CD4-positive, alpha-beta T cell treated with Interferon alpha-2 for 1 hour (primary cell): ENCODE data around the gene STAT3.
"Not testable (repeated sequence)": the region's sequence is repeated elsewhere in the genome, so short reads cannot be mapped to it uniquely, and the experiment has no call there.

Experiments
- DNase-seq, 2 donors: peaks; one replicate each; pipeline ENCODE4 v3.0.0-alpha.2; 2020 to 2022

The STAT3 gene

DNA sequence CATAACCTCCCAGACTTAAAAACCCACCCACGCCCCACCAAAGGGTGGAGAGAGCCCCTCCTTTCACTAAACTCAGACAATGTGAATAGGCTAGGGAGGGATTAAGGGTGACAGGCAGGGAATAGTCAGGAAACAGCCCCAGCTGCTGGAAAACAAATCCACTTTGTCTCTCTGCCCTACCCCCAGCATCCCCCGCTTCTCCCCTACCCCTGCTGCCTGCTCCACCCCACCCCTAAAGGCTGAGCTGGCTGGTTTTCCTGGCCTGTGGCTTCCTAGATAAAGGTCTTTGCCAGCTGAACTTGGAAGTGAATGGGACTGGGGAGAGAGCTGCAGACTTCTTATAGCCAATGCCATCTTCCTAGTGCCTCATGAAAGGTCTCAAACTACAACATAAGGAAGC lies 19.8 kb upstream of the STAT3 start:
- DNase-seq: no peak

GRCh38 chr17:42407289-42407836 lies 19.1 kb upstream of the STAT3 start:
- peak; percentile 69 to 78 for DNase-seq

DNA sequence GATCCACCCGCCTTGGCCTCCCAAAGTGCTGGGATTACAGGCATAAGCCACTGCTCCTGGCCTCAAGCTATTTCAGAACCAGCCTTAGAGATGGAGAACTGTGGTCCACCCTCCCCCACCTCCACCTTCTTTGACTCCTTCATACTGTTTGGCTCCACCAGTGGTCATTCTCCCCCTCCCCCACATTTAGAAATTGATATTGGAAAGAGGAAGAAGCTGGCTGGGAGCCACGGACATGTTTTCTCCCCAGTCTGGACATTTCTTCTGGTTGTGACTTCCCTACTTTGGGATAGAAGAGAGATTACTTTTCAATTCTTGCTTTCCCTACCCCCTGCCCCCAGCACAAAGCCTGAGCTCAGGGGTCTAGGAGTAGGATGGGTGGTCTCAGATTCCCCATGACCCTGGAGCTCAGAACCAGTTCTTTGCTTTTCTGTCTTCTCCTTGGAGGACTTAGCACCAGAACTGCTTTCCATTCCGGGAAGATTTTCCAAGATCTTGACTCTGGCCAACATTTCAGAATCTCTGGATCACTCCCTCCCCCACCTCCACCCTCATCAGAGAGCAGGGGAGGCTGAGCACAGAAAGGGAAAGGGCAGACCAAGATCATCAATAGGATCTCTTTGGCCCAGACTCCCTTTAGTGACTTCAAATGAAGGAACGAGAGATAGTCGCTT lies 18.5 kb upstream of the STAT3 start:
- no peak for DNase-seq

GRCh38 chr17:42405963-42406495 lies 17.8 kb upstream of the STAT3 start:
- DNase-seq: peak; percentile 80 to 88

GRCh38 chr17:42405076-42405475 lies 16.8 kb upstream of the STAT3 start:
- DNase-seq: no peak

DNA sequence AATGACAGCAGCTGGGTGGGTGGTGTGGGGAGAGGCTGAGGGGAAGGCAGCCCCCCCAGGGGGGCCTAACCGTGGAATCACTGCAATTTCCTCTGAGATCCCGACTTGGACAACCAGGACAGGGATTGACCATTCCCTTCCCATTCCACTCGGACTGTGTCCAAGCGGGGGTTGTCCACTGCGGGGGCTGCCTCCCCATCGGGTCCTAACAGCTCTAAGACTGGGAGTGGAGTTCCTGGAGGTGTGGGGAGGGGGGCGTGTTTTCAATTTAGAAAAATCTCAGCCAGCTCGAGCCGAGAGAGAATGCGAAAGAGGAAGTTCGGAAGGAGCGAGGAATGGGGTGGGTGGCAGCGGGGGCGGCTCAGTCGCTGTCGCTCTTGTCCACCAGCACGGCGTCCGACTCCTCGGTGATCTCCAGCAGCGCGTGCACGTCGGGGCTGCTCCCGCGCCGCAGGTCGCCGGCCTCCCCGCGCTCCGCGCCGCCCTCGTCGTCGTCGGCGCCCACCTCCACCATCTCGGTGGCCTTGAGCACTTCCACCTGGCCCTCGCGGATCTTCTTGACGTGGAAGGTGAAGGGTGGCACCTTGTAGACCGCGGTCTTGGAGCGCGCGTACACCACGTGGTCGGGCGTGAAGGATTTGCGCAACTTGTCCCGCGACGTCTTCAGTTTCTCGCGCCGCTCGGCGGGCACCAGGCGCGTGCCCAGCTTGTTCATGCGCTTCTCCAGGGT lies 16.2 kb upstream of the STAT3 start:
- DNase-seq: no peak

GRCh38 chr17:42403150-42403549 lies 14.9 kb upstream of the STAT3 start:
- DNase-seq: peak; percentile 14 to 56

- no peak for DNase-seq
Observed at GRCh38 chr17:42402117-42402516, 13.9 kb upstream of the STAT3 start.

DNA sequence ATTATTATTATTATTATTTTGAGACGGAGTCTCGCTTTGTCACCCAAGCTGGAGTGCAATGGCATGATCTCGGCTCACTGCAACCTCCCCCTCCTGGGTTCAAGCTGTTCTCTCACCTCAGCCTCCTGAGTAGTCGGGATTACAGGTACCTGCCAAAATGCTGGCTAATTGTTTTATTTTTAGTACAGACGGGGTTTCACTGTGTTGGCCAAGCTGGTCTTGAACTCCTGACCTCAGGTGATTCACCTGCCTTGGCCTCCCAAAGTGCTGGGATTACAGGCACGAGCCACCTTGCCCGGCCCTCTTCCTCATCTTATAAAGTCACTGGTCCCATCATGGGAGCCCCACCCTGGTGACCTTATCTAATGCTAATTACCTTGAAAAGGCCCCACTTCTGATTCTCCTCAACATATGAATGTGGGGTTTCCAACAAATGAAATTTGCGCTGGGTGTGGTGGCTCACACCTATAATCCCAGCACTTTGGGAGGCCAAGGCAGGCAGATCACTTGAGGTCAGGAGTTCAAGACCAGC lies 12.7 kb upstream of the STAT3 start:
- DNase-seq: not testable (repeated sequence)

DNA sequence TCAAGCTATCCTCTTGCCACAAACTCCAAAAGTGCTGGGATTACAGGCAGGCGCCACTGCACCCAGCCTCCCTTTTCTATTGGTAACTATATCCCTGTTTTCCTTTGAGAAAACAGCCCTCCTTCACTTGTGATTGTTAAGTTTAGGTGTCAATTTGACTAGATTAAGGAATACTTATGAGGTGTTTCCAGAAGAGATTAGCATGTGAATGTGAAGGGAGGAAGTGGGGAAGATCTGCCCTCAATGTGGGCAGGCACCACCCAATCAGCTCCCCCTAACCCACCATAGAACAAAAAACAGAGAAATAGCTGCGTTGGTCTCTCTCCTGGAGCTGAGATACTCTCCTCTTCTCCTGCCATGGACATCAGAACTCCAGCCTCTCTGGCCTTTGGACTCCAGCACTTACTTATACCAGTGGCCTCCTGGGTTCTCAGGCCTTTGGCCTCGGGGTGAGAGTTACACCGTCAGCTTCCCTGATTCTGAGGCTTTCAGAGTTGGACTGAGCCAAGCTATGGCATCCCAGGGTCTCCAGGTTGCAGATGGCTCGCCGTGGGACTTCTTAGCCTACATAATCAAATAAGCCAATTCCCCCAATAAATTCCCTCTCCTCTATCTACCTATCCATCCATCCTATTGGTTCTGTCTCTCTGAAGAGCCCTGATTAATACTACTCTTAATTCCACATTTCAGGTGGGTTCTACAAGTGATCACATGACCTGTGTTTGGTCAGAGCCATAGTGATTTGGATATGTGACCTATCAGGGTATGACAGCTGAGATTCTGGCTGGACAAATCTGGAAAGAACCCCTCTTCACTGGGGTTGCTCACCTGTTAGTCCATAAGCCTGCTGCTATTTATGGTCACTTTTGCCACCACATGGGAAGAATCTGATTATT lies 12.0 kb upstream of the STAT3 start:
- DNase-seq: no peak

DNA sequence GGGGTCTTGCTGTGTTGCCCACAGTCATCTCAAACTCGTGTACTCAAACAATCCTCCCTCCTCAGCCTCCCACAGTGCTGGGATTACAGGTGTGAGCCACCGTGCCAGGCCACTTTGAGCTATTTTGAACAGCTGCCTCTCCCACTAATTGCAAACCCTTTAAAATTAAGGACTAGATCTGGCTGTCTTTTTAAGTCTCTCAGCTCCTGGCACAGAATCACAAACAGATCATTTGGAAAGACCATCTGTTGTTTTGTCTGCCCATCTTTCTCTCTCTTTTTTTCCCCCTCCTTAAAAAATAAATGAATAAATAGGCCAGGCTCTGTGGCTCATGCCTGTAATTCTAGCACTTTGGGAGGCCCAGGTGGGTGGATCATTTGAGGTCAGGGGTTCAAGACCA lies 10.9 kb upstream of the STAT3 start:
- DNase-seq: no peak

DNA sequence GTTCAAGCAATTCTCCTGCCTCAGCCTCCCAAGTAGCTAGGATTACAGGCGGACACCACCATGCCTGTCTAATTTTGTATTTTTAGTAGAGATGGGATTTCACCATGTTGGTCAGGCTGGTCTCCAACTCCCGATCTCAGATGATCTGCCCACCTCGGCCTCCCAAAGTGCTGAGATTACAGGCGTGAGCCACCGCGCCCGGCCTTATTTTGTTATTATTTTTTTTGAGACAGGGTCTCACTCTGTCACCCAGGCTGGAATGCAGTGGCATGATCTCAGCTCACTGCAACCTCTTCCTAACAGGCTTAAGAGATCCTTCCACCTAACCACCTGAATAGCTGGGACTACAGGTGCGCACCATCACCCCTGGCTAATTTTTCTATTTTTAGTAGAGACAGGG lies 7.4 kb upstream of the STAT3 start:
- DNase-seq: not testable (repeated sequence)

DNA sequence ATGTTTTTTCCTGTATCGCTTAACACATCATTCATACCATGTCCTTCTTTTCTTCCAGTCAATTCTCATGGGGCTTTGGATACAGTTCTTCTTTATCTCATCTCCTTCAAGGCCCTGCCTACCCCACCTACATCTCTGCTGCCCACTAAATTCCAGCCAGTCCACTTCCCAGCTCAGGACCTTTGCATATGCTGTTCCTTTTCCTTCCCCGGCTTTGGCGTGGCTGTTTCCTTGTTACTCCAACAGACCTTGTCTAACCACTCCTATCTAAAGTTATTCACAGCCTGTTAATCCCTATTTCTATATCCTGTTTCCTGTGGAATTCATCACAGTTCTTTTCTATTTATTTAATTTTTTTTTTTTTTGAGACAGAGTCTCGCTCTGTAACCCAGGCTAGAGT lies 6.6 kb upstream of the STAT3 start:
- no peak for DNase-seq

DNA sequence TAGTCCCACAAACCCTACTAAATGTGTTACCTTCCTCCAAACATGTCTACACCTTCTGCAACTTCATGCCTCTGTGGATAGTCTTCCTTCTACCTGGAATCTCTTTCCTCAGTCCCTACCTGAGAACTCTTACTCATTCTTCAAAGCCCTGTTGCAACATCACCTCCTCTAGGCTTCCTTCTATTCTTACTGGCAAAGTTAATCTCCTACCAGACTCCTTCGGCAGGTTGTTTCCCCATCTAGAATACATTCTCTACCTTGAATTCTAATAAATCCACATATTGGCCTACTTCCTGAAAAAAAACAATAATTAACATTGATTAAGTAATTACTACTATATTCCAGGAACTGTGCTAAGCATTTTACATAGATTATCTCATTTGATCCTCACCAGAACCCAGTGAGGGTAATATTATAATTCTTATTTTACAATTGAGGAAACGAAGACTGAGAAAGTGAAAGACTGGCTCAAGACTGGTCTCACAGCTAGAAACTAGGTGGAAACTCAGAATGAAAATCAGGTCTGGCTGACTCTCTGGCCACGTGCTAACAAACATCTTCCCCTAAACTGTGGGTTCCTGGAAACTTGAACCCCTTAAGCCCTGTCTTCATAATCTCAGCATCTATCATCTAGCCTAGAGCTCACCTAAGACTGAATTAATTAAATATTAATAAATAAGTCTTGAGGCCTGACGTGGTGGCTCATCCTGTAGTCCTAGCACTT lies 4.6 kb upstream of the STAT3 start:
- DNase-seq: no peak

GRCh38 chr17:42391439-42391838 lies 3.2 kb upstream of the STAT3 start:
- DNase-seq: not testable (repeated sequence)

DNA sequence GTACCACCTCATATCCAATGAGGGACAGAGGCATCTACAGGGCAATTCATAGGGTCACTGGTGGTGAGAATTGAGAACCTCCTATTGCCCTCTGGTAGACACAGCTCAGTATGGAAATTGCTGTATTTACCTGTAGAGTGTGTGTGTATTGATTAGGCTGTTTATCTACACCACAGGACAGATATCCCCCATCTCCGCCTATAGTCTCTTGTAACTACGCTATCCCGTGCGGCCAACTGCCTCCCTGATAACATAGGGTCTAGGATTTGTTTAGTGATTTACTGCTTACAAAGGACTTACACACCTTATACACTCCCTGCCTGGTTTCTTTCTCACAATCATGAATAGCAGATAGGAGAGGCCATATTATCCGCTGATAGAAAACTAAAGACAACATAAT lies 1.7 kb upstream of the STAT3 start:
- no peak for DNase-seq

DNA sequence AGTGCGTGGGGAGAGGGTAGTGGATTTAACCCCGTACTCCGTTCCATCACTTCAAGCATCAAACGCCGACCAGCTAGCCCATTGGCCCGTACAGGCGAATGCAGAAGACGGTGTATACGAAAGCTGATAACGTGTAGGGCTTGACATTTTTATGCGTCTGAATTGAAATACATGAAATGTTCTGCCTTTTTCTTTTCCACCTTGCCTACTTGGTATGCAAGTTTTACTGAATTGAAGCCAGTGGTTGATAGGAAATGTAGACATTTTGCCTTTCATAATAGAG lies 834 bp upstream of the STAT3 start:
- no peak for DNase-seq

- peak; percentile 19 to 49 for DNase-seq
Observed at GRCh38 chr17:42387661-42388380, 421 bp downstream of the STAT3 start.

DNA sequence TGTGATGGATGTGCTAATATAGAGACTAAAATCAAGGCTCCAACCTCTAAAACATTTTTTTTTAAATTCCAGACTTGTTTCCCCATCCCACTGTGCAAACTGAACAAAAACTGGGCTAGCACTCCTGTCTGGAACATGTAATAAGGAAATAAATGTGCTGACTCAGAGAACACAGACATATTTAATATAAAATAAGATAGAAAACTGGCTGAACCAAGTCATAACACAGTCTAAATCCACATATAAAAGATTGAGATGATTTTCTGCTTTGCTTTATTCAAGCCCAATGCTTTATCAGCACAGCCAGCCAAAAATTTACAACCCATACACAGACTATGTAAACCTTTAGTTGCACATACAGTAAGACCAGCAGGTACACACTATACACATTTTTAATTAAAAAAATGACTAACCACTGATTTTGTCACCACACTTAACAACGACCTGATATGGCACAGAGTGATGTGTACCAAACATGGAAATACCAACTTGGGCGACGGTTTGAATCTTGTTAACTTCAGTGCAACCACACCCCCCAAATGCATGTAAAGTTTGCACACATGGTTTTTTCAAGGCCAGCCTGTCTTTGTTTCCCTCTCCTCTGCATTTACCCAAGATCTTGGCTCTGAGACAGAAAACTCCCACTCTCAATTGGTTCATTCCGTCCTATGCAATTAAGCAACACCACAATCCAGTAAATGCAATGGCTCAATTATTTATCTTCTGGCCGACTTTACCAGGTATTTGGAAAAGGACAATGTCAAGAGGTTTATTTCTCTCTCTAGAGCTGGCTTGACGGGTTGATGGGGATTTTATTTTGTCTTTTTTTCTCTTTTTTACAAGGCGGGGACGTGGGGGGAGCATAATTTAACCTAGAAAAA lies 1.2 kb downstream of the STAT3 start:
- DNase-seq: peak; percentile 10 to 57

GRCh38 chr17:42381898-42382297 lies 6.3 kb downstream of the STAT3 start:
- no peak for DNase-seq

- DNase-seq: no peak
Observed at GRCh38 chr17:42380935-42381334, 7.3 kb downstream of the STAT3 start.
